GM19395 (cell line): Measurements from ENCODE around the gene GTF2IRD1.

Experiments
- ATAC-seq: cut with Tn5 transposase; IDR thresholded peaks from one replicate; pipeline ENCODE4 v1.9.1; 2021; ENCODE audit warnings: mild to moderate bottlenecking, moderate library complexity; ENCODE audit not compliant: unreplicated experiment

Gene GTF2IRD1

DNA sequence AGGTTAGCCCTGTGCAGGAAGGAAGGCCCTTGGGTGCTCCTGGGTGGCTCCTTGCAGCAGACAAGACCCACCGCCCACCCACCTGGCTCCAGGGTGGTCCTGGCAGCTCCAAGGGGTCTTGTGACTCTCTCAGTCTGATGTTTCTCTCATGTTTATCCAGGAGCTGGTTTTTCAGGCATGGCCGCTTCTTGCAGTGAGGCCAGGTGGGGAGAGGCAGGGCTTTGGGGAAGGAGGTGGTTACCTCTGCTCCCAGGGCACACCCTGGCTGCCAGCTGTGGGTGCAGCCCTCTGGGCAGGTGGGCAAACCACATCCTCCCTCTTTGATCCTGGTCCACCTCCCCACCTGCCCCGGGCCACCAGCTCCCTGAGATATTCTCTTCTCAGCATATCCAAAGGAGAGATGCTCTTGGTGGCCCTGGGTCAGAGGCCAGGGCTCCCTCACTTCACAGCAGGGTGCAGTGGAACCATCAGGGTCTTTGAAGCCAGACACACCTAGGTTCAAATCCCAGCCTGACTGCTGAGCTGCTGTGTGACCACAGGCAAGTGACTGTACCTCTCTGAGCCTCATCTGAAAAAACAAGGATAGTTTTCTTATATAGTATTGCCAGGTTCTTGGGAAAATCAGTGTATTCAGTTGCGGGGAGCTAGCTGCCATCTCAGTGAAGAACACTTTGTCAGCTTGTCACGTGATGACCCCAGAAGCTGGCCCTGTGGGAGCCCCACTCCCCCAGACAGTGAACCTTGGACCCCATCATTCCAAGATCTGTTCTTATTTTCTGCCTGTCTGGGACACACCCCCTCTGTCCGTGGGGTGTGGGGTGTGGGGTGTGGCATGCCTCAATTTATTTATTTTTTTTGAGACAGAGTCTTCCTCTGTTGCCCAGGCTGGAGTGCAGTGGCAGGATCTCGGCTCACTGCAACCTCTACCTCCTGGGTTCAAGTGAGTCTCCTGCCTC, 11.5 kb downstream of the GTF2IRD1 start:
- no peak for ATAC-seq

DNA sequence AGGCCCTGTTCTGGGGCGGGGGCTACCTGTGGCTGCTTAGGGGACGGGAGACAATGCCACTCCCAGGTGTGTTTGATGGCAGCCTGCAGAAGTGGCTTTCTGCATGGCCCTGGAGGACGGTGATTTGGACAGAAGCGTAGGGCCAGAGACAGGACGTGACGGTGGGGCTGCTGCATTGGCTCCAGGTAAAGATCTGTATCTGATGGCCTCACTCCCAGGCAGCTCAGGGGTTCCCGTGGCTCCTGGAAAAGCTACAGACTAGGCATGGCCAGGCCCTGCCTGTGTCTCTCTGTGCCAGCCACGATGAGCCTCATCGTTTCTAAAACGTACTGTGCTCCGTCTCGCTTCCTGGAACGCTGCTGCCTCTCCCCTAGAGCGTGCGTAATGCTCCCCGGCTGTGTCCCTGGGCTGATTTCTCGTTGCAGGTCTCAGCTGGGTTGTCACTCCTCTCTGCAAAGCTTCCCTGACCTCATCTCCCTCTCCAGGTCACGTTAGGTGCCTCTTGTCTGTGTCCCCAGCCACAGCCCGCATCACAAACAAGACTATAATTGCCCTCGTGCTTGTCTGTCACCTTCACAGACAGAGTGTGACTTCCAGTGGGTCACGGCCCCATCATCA, 12.6 kb downstream of the GTF2IRD1 start:
- ATAC-seq: no peak

DNA sequence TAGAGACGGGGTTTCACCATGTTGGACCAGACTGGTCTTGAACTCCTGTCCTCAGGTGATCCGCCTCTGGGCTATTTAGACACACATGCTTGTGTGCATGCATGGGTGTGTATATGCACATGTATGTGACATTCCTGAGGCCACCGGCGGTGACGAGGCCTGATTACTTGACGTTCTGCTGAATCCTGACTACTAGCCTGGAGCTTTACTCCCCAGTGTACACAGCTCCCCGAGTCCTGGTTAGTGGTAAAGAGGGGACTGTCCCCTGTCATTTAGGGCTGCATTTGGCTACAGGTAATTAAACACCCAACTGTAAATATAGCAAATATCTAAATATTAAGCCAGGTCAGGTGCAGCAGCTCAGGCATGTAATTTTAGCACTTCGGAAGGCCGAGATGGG, 14.2 kb downstream of the GTF2IRD1 start:
- no peak for ATAC-seq

DNA sequence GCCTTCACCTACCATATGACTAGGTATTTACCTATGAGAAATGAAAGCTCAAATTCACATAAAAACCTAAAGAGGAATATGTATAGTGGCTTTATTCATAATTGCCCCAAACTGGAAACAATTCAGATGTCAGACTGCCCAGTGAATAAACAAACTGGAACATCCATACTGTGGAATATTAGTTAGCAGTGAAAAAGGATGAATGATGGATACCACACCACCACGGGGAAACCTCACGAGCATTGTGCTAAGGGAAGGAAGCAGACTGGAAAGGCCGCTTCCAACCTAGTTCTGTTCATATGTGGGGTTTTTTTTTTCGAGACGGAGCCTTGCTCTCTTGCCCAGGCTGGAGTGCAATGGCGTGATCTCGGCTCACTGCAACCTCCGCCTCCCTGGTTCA, 16.8 kb downstream of the GTF2IRD1 start:
- ATAC-seq: no peak

DNA sequence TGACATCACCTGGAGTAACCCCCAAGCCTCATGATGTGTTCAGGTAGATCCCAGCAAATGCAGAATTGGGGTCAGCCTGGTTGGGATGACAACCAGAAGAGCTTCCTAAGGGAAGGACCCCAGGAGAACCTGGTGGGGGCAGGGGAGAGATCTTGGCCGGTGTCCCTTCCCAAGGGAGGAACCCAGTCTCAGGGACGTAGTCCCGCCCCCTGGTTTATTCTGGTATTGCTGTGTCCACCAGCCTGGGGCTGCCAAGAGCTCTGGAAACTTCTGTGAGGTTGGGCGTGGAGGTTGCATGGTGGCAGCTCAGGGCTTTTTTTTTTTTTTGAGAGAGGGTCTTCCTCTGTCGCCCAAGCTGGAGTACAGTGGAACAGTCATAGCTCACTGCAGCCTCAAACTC, 19.4 kb downstream of the GTF2IRD1 start:
- no peak for ATAC-seq

DNA sequence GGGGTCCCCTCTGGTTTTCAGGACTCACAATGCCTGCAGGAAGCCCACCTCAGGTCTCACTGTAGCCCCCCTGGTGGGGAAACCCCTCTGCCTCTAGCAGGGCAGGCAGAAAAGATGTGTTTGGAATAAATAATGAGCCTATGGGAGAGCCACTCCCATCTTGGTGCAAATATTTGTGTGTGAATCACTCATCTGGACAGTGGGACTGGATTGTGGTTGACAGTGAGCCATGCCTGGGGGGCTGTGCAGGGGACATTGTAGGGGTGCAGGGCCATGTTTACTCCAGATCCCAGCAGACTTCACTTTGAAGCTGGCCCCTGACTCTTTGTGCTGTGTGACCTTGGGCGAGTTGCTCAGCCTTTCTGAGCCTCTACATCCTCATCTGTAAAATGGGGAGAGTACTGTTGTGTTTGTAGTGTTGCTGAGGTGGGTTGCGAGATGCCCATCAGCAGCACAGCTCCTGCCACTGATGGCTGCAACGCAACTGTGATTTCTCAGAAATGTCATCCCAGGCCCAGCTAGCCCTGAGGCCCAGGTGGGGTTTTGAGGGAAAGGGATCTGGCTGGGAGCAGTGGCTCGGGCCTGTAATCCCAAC, 20.7 kb downstream of the GTF2IRD1 start:
- no peak for ATAC-seq

DNA sequence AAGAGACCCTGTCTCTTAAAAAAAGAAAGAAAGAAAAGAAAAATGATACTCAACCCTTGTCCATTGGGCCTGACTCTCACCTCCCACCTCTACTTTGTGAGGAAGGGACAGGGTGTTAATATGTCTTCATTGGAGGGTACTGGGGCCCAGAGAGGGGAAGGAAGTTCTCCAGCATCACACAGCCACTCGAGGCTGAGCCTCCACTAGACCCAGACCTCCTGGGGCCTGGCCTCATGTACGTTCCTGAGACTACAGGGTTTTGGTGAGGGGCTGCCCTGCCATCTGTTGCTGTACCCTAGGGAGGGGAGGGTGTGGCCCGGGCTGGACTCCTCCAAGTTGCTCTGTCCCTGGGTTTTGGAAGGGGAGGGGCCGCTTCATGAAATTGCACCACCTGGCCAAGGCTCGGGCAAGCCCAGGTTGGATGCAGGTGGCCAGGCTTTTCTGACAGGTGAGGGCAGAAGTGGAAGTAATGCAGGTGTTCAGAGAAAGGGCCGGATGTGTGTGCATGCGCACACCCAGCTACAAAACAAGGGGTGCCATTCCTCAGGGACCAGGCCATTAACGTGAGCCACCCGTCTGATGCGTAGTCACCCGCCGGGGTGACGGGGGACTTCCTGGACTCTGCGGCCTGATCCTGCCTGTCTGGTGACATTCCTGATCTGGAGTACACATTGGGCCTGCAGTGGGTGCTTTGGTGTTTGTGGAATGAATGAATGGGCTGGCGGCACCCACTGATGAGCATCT, 21.7 kb downstream of the GTF2IRD1 start:
- ATAC-seq: no peak

DNA sequence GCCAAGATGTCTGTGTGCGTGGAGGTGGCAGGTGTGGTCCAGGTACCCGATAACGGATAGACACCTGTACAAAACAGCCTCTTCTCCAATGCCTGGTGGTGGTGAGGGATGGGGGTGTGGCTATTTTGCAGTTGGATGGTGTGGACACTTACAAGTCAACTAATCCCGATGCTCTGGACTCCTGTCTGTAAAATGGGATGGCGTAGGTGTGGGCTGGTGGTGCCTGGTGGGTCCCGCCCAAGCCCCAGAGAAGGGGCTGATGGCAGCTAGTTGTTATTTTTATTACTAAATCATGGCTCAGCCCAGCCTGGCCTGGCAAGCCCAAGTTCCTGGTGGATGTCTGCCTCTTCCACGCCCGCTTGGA, 22.3 kb downstream of the GTF2IRD1 start:
- no peak for ATAC-seq

DNA sequence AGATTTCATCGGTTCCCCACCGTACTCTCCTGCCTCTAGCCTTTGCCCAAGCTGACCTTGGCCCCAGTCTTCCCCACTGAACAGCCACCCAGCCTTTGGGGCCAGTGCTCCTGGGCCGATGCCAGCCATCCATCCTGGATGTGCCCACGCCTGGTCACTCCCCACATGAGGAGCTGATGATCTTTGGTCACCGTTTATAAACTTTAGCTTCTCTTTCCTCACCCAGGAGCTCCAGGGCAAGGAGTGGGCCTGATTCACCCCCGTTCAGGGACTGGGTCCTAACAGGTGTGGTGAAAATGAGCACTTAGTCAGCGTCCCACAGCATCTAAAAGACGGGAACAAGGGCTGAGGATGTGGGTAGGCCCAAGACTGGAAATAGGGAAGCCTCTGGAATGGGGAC, 22.9 kb downstream of the GTF2IRD1 start:
- no peak for ATAC-seq

DNA sequence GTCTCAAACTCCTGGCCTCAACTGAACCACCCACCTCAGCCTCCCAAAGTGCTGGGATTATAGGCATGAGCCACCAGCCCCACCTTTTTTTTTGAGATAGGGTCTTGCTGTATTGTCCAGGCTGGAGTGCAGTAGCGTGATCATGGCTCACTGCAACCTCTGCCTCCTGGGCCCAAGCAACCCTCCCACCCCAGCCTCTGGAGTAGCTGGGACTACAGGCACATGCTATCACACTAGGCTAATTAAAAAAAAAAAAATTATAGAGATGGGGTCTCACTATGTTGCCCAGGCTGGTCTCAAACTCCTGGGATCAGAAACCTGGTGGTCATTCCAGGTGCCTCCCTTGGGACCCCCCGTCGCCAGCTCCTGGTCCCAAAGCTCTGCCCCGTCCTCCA, 25.0 kb downstream of the GTF2IRD1 start:
- no peak for ATAC-seq

DNA sequence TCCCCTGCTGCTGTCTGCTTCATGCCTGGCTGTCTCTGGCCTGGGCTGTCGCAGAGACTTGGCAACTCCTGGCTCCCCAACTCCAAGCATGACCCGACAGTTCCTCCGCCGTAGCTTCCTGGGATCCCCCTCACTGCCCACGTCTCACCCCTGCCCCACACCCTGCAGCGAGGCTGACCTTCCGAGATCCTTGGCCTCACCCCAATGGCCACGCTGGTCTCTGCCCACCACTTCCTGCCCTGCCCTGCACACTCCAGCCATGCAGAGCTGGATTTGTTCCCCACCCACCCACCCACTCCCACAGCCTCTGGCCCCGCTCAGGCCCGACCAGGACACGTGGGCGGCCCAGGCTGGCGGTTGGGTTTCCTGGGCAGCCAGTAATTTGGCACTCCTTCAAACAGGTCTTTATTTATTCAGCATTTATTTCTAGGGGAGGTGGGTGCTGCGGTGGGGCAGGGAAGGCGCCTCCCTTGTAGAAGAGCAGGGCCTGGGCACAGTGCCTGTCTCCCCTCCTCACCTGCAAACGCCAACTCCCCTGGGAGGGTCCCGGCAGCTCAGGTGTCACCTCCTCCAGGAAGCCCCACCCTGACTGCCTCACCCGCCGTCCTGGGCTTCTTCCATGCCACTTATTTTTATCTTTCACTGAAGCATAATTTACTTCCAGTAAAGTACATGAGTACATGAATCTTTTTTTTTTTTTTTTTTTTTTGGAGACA, 25.5 kb downstream of the GTF2IRD1 start:
- ATAC-seq: no peak

DNA sequence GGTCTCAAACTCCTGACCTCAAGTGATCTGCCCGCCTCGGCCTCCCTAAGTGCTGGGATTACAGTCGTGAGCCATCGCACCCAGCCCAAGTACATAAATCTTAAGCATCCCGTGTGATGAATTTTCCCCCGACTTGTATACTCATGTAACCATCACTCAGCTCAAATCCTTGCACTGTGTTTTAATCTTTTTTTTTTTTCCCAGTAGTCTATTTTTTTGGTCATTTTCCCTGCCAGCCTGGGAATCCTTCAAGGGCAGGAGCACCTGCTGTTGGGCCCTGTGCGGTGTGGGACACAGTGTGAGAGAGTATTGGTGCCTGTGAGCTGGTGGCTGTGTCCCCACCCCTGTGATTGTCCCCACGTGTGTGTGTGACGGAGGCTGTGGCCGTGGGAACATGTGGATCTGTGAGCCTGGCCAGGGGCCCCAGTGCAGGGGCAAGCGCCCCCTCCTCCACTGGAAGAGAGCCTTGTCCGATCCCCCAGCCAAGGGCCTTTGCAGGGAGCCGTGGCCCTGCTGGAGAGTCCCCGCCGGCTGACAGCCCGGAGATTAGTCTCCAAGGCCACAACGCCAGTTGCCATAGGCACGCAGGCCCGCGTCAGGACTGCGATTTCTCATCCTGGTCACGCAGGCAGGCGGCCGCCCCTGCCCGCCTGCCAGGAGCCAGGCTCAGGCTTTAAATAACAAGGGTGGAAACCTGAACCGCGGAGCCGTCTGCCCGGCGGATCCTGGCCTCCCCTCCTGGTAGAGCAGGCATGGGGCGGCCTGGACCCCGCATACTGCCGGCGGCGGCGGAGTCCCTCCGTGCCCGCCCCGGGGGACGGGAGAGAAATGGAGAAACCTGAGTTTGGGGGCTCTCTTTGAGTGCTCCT, 26.5 kb downstream of the GTF2IRD1 start:
- no peak for ATAC-seq

DNA sequence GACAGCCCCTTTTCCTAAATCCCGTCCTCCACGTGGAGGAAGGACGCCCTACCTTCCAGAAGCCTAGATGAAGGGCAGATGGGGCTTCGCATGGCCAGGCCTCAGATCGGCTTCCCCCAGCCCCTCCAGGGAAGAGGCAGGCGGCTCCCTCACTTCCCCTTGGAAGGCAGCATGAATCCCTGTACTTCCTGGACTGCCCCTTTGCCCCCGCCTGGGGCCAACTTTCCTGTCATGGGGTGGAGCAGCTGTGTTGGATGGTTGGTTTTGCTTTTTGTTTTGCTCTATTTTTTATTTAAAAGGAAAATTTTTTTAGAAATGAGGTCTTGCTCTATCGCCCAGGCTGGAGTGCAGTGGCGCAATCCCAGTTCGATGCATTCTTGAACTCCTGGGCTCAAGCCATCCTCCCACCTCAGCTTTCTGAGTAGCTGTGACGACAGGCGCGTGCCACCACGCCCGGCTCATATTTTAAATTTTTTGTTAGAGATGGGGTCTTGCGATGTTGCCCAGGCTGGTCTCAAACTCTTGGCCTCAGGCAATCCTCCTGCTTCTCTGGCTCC, 27.2 kb downstream of the GTF2IRD1 start:
- no peak for ATAC-seq

DNA sequence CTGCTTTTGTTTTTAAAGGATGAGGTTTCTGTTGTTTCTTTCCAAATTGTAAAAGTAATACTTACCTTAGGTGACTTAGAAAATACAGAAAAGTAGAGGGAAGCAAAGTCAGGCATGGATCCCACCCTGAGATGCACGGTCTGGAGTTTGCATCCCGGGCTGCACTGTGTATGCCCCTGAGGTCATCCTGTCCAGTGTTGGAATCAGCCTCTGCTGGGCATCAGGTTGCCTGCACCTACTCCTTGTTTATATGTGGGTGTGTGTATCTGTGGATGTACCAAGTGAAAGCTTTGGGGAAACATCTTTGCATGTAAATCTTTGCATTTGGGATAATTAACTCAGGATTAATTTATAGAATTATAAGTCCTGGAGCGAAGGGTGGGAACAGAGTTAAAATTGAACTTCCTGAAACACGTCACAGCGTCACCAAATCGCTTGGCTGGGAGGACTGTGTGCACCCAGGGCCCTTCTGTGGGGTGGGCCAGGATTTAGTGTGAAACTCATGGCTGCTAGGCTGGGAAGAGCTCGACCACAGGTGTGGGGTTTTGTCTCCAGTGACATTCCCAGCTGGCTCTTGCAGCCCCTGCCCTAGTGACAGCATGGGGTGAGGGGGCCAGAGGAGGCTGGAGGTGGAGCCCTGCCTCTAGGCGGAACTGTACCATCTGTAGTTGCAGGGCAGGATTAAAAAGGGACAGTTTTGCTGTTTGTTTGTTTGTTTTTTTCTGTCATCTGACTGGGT, 27.9 kb downstream of the GTF2IRD1 start:
- no peak for ATAC-seq

DNA sequence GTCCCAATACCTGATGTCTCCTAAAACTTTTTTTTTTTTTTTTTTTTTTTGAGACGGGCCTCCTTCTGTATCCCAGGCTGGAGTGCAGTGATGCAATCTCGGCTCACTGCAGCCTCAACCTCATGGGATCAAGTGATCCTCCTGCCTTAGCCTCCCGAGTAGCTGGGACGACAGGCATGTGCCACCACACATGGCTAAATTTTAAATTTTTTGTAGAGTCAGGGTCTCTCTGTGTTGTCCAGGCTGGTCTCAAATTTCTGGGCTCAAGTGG, 28.4 kb downstream of the GTF2IRD1 start:
- no peak for ATAC-seq

DNA sequence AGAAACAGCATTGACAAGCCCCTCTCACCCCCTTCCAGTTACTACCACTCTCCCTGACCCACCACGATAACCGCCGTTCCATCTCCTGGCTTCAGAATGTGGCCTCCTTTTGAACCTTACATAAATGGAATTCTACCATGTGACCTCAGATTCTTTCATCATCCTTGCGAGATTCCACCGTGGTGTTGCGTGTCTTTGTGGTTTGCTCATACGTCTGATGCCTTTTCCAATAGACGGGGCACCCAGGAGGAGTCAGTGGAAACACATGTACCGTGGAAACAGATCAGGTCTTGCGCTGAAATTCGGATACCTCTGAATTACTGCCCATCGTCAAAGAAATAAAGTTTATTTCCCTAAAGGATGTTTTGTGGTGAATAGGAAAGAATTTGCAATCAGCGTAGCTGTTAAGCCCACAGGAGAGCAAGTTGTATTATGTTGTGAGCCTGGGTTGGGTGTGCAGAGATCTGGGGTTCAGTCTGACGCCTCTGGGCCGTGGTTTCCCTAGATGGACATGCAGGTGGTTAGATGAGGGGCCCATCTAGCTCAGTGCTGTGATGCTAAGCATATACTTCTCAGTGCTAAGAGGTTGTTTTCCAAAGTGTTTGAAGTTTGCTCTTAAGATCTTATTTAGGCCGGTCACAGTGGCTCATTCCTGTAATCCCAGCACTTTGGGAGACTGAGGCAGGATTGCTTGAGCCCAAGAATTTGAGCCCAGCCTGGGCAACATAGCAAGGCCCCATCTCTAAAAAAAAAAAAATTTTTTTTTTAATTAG, 29.1 kb downstream of the GTF2IRD1 start:
- no peak for ATAC-seq

DNA sequence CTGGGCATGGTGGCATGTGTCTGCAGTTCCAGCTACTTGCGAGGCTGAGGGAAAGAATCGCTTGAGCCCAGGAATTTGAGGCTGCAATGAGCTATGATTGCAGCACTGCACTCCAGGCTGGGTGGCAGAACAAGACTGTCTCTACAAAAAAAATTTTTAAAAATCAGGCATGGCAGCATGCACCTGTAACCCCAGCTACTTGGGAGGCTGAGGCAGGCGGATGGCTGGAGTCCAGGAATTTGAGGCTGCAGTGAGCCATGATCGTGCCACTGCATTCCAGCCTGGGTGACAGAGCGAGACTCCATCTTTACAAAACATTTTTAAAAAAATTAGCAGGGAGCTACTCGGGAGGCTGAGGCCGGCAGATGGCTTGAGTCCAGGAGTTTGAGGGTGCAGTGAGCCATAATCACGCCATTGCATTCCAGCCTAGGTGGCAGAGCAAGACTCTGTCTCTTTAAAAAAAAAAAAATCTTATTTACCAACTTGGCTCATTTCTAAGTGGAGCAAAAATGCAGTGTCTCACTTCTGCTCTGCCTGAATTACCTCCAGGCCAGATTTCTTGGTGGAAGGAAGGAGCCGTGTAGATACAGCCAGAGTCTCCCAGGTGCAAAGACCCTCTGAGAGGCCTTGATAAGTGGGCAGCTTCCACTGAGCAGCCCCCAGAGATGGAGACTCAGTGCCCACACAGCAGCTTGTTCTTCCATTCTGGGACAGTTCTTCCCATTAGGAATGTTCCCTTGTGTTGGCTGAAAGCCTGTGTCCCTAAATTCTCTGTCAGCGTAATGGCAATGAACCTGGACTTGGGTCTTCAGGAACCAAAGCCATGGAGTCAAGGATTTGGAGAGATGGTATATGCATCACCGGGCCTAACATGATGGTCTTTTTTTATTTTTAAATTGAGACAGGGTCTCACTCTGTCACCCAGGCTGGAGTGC, 30.0 kb downstream of the GTF2IRD1 start:
- ATAC-seq: no peak
